ENCODE results near the gene RSRC1.

DNA sequence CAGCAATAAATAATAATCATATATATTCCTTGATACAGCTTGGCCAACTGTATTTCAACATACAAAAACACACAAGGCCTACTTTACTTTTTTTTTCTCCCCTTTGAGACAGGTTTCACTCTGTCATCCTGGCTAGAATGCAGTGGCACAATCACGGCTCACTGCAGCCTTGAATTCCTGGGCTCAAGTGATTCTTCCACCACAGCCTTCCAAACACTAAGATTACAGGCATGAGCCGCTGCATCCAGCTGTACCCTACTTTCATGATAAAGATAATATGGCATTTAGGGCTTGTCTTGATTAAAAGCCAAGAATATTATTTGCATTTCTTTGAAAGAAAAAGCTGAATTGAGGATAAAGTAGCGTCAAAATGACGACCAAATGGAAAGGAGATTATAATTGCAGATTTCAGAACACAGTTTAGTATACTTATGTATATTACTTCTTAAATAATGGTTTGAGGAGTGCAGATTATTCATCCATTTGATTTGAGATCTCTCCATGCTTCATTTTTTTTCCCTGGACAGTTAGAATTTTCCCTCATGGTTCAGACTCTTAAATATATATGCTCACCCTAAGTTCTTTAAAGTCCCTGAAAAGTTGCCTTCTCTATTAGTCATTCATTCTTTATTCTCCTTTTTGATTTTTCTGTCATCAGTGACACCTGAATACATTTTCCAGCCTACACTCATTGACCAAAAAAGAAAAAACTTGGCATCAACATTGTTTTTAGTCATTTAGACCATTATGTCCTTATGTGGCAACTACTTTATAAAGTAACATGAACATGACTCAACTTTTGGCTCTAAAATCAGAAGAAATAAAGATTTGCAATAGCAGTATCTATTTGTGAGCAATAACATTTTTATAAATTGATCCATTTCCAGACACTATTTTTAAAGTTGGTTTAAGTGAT lies 412.6 kb downstream of the RSRC1 start:
- TF ChIP-seq, protein P1, sequence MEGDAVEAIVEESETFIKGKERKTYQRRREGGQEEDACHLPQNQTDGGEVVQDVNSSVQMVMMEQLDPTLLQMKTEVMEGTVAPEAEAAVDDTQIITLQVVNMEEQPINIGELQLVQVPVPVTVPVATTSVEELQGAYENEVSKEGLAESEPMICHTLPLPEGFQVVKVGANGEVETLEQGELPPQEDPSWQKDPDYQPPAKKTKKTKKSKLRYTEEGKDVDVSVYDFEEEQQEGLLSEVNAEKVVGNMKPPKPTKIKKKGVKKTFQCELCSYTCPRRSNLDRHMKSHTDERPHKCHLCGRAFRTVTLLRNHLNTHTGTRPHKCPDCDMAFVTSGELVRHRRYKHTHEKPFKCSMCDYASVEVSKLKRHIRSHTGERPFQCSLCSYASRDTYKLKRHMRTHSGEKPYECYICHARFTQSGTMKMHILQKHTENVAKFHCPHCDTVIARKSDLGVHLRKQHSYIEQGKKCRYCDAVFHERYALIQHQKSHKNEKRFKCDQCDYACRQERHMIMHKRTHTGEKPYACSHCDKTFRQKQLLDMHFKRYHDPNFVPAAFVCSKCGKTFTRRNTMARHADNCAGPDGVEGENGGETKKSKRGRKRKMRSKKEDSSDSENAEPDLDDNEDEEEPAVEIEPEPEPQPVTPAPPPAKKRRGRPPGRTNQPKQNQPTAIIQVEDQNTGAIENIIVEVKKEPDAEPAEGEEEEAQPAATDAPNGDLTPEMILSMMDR (IDR thresholded peaks at IDR 0.05) = no peak
- no peak for TF ChIP-seq POLR2A (IDR thresholded peaks at IDR 0.05)
- TF ChIP-seq POLR2AphosphoS5 (IDR thresholded peaks at IDR 0.05) = no peak
